HFF-Myc (cell line): Measurements from ENCODE around the gene MPP2.
A peak's percentile ranks its signal among the peaks of the same experiment; 100 is the strongest.

Experiments
- DNase-seq: peaks from one replicate; pipeline ENCODE4 v3.0.0-alpha.2; 2011; ENCODE audit warnings: low read depth; ENCODE audit errors: extremely low read depth
- H3K4me3 ChIP-seq: replicated peaks from 2 replicates; pipeline ENCODE4 v1.5.1; 2011; ENCODE audit warnings: low read depth, mild to moderate bottlenecking, control low read depth, low read length
- CTCF ChIP-seq: IDR thresholded peaks from 2 replicates; pipeline ENCODE4 v1.5.1; 2012; ENCODE audit warnings: mild to moderate bottlenecking, low read depth, low read length, control low read depth; ENCODE audit errors: missing control alignments

Gene MPP2

GRCh38 chr17:43839670-43840108 lies 67.6 kb downstream of the MPP2 start:
- TF ChIP-seq CTCF = no peak
- DNase-seq = no peak
- H3K4me3 ChIP-seq = no peak overlapping the region

GRCh38 chr17:43834106-43834505 lies 73.2 kb downstream of the MPP2 start:
- H3K4me3 ChIP-seq = no peak overlapping the region
- no peak for TF ChIP-seq CTCF
- peak; percentile 31 for DNase-seq

- no peak for TF ChIP-seq CTCF
- H3K4me3 ChIP-seq = peak within 1 kb of the TSS; percentile 62
- no peak for DNase-seq
Observed at GRCh38 chr17:43832976-43833829, 74.1 kb downstream of the MPP2 start, which contains the start of gene MPP3. Gene MPP3 (minus strand): TSS chr17:43833146. CDS start chr17:43831906, 1,240 bp downstream.

GRCh38 chr17:43832168-43832975 lies 75.0 kb downstream of the MPP2 start:
- no peak for DNase-seq
- peak overlapping the region; percentile 62 for H3K4me3 ChIP-seq
- TF ChIP-seq CTCF = no peak

- H3K4me3 ChIP-seq = peak overlapping the region; percentile 62
- TF ChIP-seq CTCF = no peak
- no peak for DNase-seq
Observed at GRCh38 chr17:43831633-43832032, 75.7 kb downstream of the MPP2 start.

GRCh38 chr17:43830510-43831140 lies 76.7 kb downstream of the MPP2 start:
- no peak for TF ChIP-seq CTCF
- DNase-seq = no peak
- H3K4me3 ChIP-seq = no peak overlapping the region
